Measurements from ENCODE around the gene KRT79. TPM values are rescaled to one million over a fixed set of nuclear protein-coding genes. Genes with fewer than 3 reads are reported as not detected.

The KRT79 gene
- total RNA-seq, 6 experiments from 2014 or later: not detected

- no peak for TF ChIP-seq POLR2A (IDR thresholded peaks at IDR 0.05)
- no peak for TF ChIP-seq CTCF (IDR thresholded peaks at IDR 0.05)
- 28% methylated on average over 7 of the region's 9 CpGs for WGBS (ENCODE audit: insufficient coverage, low coverage, low lambda C conversion rate, missing lambda C conversion rate)
- peak; percentile 25 to 44 (median 28) for ATAC-seq
- Histone ChIP-seq H3K27ac (no peak overlapping the region), H3K4me3 (no peak overlapping the region), H3K27me3 (no peaks in the 10 kb centered on the region), H3K36me3 (no peaks in the 10 kb centered on the region), H3K4me1 (no peaks in the 10 kb centered on the region), H3K9me3 (no peaks in the 10 kb centered on the region)
- DNase-seq: peak in 1 of 3 donors; percentile 53
- intact Hi-C loops (cut with DNase I): no loop called here
Observed at GRCh38 chr12:52867642-52868041, 33.5 kb upstream of the KRT79 start.

- no peak for TF ChIP-seq CTCF (IDR thresholded peaks at IDR 0.05)
- TF ChIP-seq POLR2A (IDR thresholded peaks at IDR 0.05): no peak
- H3K27me3 ChIP-seq: no peaks in the 10 kb centered on the region
- 90% methylated on average over 3 of the region's 5 CpGs for WGBS (ENCODE audit: insufficient coverage, low coverage, low lambda C conversion rate, missing lambda C conversion rate)
Observed at GRCh38 chr12:52867152-52867551, 33.0 kb upstream of the KRT79 start.

GRCh38 chr12:52865090-52865944 is 31.2 kb upstream of the KRT79 start:
- H3K36me3 ChIP-seq: no peaks in the 10 kb centered on the region
- TF ChIP-seq CTCF (IDR thresholded peaks at IDR 0.05) (peak; percentile 65 to 76 (median 72)), POLR2A (IDR thresholded peaks at IDR 0.05) (no peak)
- ATAC-seq (peak; percentile 90 to 96 (median 92)), DNase-seq (peak; percentile 67 to 74 (median 73))
- no peaks in the 10 kb centered on the region for H3K4me1 ChIP-seq
- H3K9me3 ChIP-seq: no peaks in the 10 kb centered on the region
- no peak overlapping the region for H3K27ac ChIP-seq
- no peak overlapping the region for H3K4me3 ChIP-seq
- no peaks in the 10 kb centered on the region for H3K27me3 ChIP-seq
- WGBS (ENCODE audit: insufficient coverage, low coverage, low lambda C conversion rate, missing lambda C conversion rate): 58% methylated on average over 6 of the region's 10 CpGs
- intact Hi-C loops (cut with DNase I): no loop called here

More at GRCh38 chr12:52867152-52867551, 33.0 kb upstream of the KRT79 start:
- Histone ChIP-seq H3K4me3 (no peak overlapping the region), H3K4me1 (no peaks in the 10 kb centered on the region), H3K36me3 (no peaks in the 10 kb centered on the region), H3K9me3 (no peaks in the 10 kb centered on the region), H3K27ac (no peak overlapping the region)
- ATAC-seq (no peak), DNase-seq (no peak)
- intact Hi-C loops (cut with DNase I): no loop called here

GRCh38 chr12:52862023-52862422 is 27.9 kb upstream of the KRT79 start:
- Histone ChIP-seq H3K4me3 (no peak overlapping the region), H3K27me3 (no peaks in the 10 kb centered on the region), H3K36me3 (no peaks in the 10 kb centered on the region), H3K27ac (no peak overlapping the region), H3K4me1 (no peaks in the 10 kb centered on the region), H3K9me3 (no peaks in the 10 kb centered on the region)
- no peak for DNase-seq
- WGBS (ENCODE audit: insufficient coverage, low coverage, low lambda C conversion rate, missing lambda C conversion rate): 82% methylated on average over 1 of the region's 2 CpGs
- intact Hi-C loops (cut with DNase I): no loop called here
- TF ChIP-seq CTCF (IDR thresholded peaks at IDR 0.05) (no peak), POLR2A (IDR thresholded peaks at IDR 0.05) (no peak)
- no peak for ATAC-seq
